ENCODE results near the gene SPTBN1. TPM values are rescaled to one million over a fixed set of nuclear protein-coding genes. Genes with fewer than 3 reads are reported as not detected.

Gene SPTBN1
- total and polyA plus RNA-seq, 2 donors (not counting 3 experiments of a cell fraction or from before 2014, with no cell fraction given) = 63.3 to 320 TPM

- no TSS peak for BruUV-seq (replicated peaks)
- Histone ChIP-seq H3K9me3 (replicated peaks; ENCODE audit: control insufficient read depth, insufficient read depth, low read length) (no peaks in the 10 kb centered on the region), H3K36me3 (ENCODE audit: control insufficient read depth in 2 of 2, extremely low read depth in 1 of 2, insufficient read depth in 2 of 2, low read length in 2 of 2) (peaks cover 18 to 25% of the 10 kb centered on the region in 2 experiments), H3K9me1 (replicated peaks; ENCODE audit: control insufficient read depth, extremely low read depth, insufficient read depth, low read length) (no peaks in the 10 kb centered on the region), H3K27me3 (ENCODE audit: control insufficient read depth in 2 of 2, insufficient read depth in 2 of 2, low read length in 2 of 2) (no peaks in the 10 kb centered on the region), H3K4me2 (ENCODE audit: insufficient read depth, low read length) (peak overlapping the region; percentile 74), H4K20me1 (replicated peaks; ENCODE audit: control insufficient read depth, extremely low read depth, insufficient read depth, low read length) (no peaks in the 10 kb centered on the region), H3K9ac (replicated peaks; ENCODE audit: extremely low read depth, insufficient read depth, low read length) (peak overlapping the region; percentile 57), H3K79me2 (ENCODE audit: control insufficient read depth, insufficient read depth, low read length) (peaks cover 59% of the 10 kb centered on the region), H3K4me3 (replicated peaks in 1 of 3; ENCODE audit: insufficient read depth in 1 of 3, low read depth in 1 of 3, low read length in 3 of 3) (no peak overlapping the region), H3K4me1 (ENCODE audit: control insufficient read depth, extremely low read depth, insufficient read depth, low read length) (peaks cover 38% of the 10 kb centered on the region), H3K27ac (ENCODE audit: insufficient read depth, low read depth, low read length) (peak overlapping the region; percentile 93), H2AFZ (ENCODE audit: low read depth, low read length) (no peak overlapping the region)
- peak; percentile 94 for DNase-seq (ENCODE audit: low read depth, low spot score)
- POLR2A ChIA-PET = interaction anchor here (0.9 to 1.5 kb wide), 3 partner anchors 41 to 55 kb away, joined by 4 to 5 read pairs (median 4); no protein-coding TSS in a partner anchor
- peak; percentile 92 for FAIRE-seq
- intact Hi-C loops (cut with micrococcal nuclease) = loop anchor here (1.0 to 10.0 kb wide), 7 partner anchors 9 to 409 kb away; no protein-coding TSS in a partner anchor
- CTCF ChIA-PET = interaction anchor here (0.9 to 5.1 kb wide), 13 partner anchors 8 to 91 kb away, joined by 3 to 23 read pairs (median 4); no protein-coding TSS in a partner anchor
- TF ChIP-seq EZH2 (IDR thresholded peaks at IDR 0.05; ENCODE audit: borderline replicate concordance, low read depth, low read length, severe bottlenecking) (no peak), CTCF (IDR thresholded peaks at IDR 0.05; ENCODE audit: extremely low read depth in 1 of 2, insufficient read depth in 1 of 2, low read depth in 1 of 2, low read length in 2 of 2) (no peak), MYC (IDR thresholded peaks at IDR 0.05; ENCODE audit: low read depth, low read length) (no peak), FOS (IDR thresholded peaks at IDR 0.05; ENCODE audit: borderline replicate concordance, insufficient read depth, low read length) (peak; percentile 90), JUN (IDR thresholded peaks at IDR 0.05; ENCODE audit: borderline replicate concordance, insufficient read depth, insufficient read length, low read depth) (peak; percentile 55), POLR2AphosphoS5 (IDR thresholded peaks at IDR 0.05; ENCODE audit: insufficient read depth, low read depth, low read length) (peak; percentile 50), POLR2A (IDR thresholded peaks at IDR 0.05; ENCODE audit: low read depth, low read length) (no peak), GATA2 (IDR thresholded peaks at IDR 0.05; ENCODE audit: insufficient read depth, insufficient read length, low read depth, low read length) (peak; percentile 80), MAX (IDR thresholded peaks at IDR 0.05; ENCODE audit: insufficient read depth, insufficient read length) (peak; percentile 17)
- dilution Hi-C loops (cut with MboI; ENCODE audit: extremely low pct_ligation_motif_present, low sequenced_read_pairs) = no loop called here
These were observed 157.7 kb downstream of the SPTBN1 start for GRCh38 chr2:54613794-54614257.
